ENCODE data around the gene FOXL2.

GRCh38 chr3:138964923-138965322 is 18.0 kb upstream of the FOXL2 start:
- no peak for TF ChIP-seq CTCF (conservative IDR thresholded peaks at IDR 0.05 in 1 of 2, IDR thresholded peaks at IDR 0.05 in 1 of 2; ENCODE audit: extremely low read depth in 1 of 2, insufficient read depth in 1 of 2, low read depth in 1 of 2, low read length in 2 of 2)
- no peak for TF ChIP-seq EZH2 (IDR thresholded peaks at IDR 0.05; ENCODE audit: borderline replicate concordance, low read length)

All from mammary epithelial cell (primary cell).